Measurements from ENCODE around the gene GAPDH. TPM values are rescaled to one million over a fixed set of nuclear protein-coding genes. Genes with fewer than 3 reads are reported as not detected.

GAPDH gene
- total RNA-seq, 1 experiment from 2014 or later: 4,097 TPM

DNA sequence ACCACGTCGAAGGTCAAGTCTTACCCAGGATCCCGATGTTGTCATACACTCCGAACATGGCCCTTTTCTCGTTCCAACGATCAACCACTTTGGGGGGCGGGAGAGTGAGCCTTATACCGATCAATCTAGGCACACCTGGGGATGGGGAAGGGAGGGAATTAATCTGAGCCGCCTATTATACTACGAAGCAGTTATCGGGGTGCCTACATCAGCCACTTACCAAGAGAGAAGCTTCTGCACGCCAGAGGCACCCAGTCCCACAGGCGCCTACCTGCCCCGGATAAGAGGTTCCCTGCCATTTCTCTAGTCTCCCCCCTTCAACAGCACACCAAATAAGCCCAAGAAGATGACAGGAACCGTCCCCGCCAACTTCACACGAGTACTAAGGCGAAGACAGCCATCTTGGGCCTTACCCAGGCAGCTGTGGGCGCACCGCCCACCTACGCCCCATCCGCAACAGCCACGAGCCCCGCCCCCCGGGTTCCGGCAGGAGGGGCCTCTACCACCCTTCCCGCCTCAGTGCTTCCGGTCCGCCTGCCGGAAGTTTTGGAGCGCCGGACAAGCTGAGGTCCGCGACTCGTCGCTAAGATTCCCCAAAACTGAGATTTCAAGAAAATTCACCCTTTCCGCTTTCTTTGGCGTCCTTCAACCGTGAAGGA, 41.4 kb upstream of the GAPDH start, which contains the start of gene MRPL51:
MRPL51 (minus strand) TSS at position 425 of the 659 bp plus-strand sequence; CDS start at position 299, 126 bp downstream.
- H3K36me3 Mint-ChIP-seq (ENCODE audit: insufficient read depth, unreplicated experiment): peaks cover 26% of the 10 kb centered on the region
- H3K4me1 Mint-ChIP-seq (ENCODE audit: insufficient read depth, unreplicated experiment): peaks cover 21% of the 10 kb centered on the region
- ChIA-PET CTCF (interaction anchor here (0.9 to 1.8 kb wide), 4 partner anchors 28 to 45 kb away, joined by 3 to 10 read pairs (median 6); no protein-coding TSS in a partner anchor), POLR2A (interaction anchor here (0.5 to 3.0 kb wide), 32 partner anchors 9 to 395 kb away, joined by 3 to 74 read pairs (median 4); partner anchors contain the start of genes GAPDH, NOP2, SCNN1A and SPSB2)
- peak; percentile 96 for DNase-seq (ENCODE audit: unreplicated experiment)
- TSS peak; percentile 95 for BruUV-seq (replicated peaks)
- H3K4me3 Mint-ChIP-seq (ENCODE audit: unreplicated experiment): peak within 1 kb of the TSS; percentile 95
- H3K9me3 Mint-ChIP-seq (ENCODE audit: unreplicated experiment): no peaks in the 10 kb centered on the region
- H3K27ac Mint-ChIP-seq (ENCODE audit: low read depth, unreplicated experiment): peak within 1 kb of the TSS; percentile 98
- TF ChIP-seq, protein P1, sequence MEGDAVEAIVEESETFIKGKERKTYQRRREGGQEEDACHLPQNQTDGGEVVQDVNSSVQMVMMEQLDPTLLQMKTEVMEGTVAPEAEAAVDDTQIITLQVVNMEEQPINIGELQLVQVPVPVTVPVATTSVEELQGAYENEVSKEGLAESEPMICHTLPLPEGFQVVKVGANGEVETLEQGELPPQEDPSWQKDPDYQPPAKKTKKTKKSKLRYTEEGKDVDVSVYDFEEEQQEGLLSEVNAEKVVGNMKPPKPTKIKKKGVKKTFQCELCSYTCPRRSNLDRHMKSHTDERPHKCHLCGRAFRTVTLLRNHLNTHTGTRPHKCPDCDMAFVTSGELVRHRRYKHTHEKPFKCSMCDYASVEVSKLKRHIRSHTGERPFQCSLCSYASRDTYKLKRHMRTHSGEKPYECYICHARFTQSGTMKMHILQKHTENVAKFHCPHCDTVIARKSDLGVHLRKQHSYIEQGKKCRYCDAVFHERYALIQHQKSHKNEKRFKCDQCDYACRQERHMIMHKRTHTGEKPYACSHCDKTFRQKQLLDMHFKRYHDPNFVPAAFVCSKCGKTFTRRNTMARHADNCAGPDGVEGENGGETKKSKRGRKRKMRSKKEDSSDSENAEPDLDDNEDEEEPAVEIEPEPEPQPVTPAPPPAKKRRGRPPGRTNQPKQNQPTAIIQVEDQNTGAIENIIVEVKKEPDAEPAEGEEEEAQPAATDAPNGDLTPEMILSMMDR (IDR thresholded peaks at IDR 0.05; ENCODE audit: unreplicated experiment): no peak
- H3K27me3 Mint-ChIP-seq (ENCODE audit: insufficient read depth, unreplicated experiment): no peaks in the 10 kb centered on the region
- intact Hi-C loops (cut with micrococcal nuclease): loop anchor here (2.0 kb wide), 2 partner anchors 42 to 70 kb away; partner anchors contain the start of gene GAPDH

DNA sequence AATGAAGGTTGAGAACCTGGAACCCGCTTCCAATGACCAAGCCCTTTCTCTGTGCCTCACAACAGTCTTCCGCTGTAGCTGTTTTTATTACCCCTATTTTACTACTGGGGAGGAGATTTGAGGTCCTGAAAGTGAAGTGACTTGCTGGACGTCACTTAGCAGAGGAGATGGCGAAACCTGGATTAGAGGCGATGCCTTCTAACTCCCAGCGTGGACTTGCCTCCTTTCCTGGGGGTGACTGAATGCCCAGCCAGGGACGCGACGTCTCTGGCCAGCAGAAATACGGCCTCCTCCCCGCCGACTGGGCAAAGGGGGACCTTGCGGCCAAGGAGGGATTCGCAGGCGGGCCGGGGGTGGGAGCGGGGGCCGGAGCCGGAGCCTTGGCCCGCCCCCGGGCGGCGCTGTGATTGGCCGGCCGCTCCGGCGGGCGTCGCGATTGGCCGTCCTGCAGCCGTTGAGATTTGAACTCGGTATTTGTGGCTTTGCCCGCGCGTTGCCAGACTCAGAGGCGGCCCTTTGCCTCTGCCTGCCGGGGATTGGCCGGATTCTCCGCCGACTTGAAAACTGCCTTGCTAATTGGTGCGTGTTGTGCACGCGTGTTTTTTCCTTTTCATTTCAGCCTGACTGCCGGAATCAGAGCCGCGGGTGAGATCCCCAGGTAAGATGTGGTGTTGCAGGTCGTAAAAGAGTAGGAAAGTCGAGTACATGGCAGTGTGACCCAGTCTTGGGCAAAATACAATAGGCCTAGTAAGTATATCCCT, 40.6 kb upstream of the GAPDH start, which contains the start of gene NCAPD2:
NCAPD2 (plus strand) TSS at position 606 of the 761 bp plus-strand sequence. CDS start 997 bp downstream, outside the sequence.
- TF ChIP-seq, protein P1 (IDR thresholded peaks at IDR 0.05; ENCODE audit: unreplicated experiment): no peak
- H3K36me3 Mint-ChIP-seq (ENCODE audit: insufficient read depth, unreplicated experiment): peaks cover 26% of the 10 kb centered on the region
- H3K9me3 Mint-ChIP-seq (ENCODE audit: unreplicated experiment): no peaks in the 10 kb centered on the region
- POLR2A ChIA-PET: interaction anchor here (0.6 to 3.0 kb wide), 33 partner anchors 8 to 379 kb away, joined by 3 to 74 read pairs (median 5); partner anchors contain the start of genes GAPDH, NOP2, SCNN1A and SPSB2
- H3K27ac Mint-ChIP-seq (ENCODE audit: low read depth, unreplicated experiment): peak within 1 kb of the TSS; percentile 98
- no TSS peak for BruUV-seq (replicated peaks)
- peaks cover 21% of the 10 kb centered on the region for H3K4me1 Mint-ChIP-seq (ENCODE audit: insufficient read depth, unreplicated experiment)
- no peaks in the 10 kb centered on the region for H3K27me3 Mint-ChIP-seq (ENCODE audit: insufficient read depth, unreplicated experiment)
- peak; percentile 96 for DNase-seq (ENCODE audit: unreplicated experiment)
- intact Hi-C loops (cut with micrococcal nuclease): loop anchor here (2.0 kb wide), 2 partner anchors 41 to 71 kb away; partner anchors contain the start of gene GAPDH
- peak within 1 kb of the TSS; percentile 95 for H3K4me3 Mint-ChIP-seq (ENCODE audit: unreplicated experiment)
- CTCF ChIA-PET: interaction anchor here (0.9 to 1.8 kb wide), 4 partner anchors 28 to 70 kb away, joined by 3 to 10 read pairs (median 6); no protein-coding TSS in a partner anchor

DNA sequence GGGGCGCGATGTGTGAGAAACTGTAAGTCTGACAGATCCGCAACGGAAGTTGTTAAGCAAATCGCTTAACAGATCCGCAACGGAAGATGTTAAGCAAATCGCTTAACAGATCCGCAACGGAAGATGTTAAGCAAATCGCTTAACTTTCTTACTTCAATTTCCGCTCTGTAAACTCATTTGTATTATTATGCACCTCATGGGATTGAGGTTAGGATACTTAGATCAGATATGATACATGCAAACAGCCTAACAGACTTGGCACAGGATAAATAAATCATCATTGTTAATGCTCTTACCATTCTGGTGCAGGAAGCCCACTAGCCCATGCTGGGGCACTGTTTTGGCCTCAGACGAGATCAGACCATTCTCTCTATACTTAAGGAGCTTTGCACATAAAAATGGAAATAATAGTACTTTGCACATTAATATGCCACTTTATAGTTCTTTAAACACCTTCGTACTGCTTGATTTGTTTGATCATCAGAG, 40.0 kb upstream of the GAPDH start:
- TF ChIP-seq, protein P1 (IDR thresholded peaks at IDR 0.05; ENCODE audit: unreplicated experiment): no peak
- BruUV-seq (replicated peaks): TSS peak; percentile 72
- Mint-ChIP-seq H3K9me3 (ENCODE audit: unreplicated experiment) (no peaks in the 10 kb centered on the region), H3K27me3 (ENCODE audit: insufficient read depth, unreplicated experiment) (no peaks in the 10 kb centered on the region), H3K4me1 (ENCODE audit: insufficient read depth, unreplicated experiment) (peaks cover 21% of the 10 kb centered on the region), H3K27ac (ENCODE audit: low read depth, unreplicated experiment) (peak overlapping the region; percentile 98), H3K36me3 (ENCODE audit: insufficient read depth, unreplicated experiment) (peaks cover 26% of the 10 kb centered on the region), H3K4me3 (ENCODE audit: unreplicated experiment) (peak overlapping the region; percentile 95)
- DNase-seq (ENCODE audit: unreplicated experiment): no peak
- intact Hi-C loops (cut with micrococcal nuclease): no loop called here
- ChIA-PET CTCF (interaction anchor here (0.7 to 2.0 kb wide), 8 partner anchors 20 to 72 kb away, joined by 3 to 6 read pairs (median 3); no protein-coding TSS in a partner anchor), POLR2A (interaction anchor here (0.6 to 1.8 kb wide), 10 partner anchors 11 to 111 kb away, joined by 3 to 9 read pairs (median 4); partner anchors contain the start of genes GAPDH, LTBR and VAMP1)
